GM19468 (cell line): ENCODE data around the gene ADAMTSL3.

Experiments used
- ATAC-seq: cut with Tn5 transposase; IDR thresholded peaks from one replicate; pipeline ENCODE4 v1.9.1; 2021; ENCODE audit warnings: mild to moderate bottlenecking, moderate library complexity, moderate number of reproducible peaks; ENCODE audit not compliant: unreplicated experiment; ENCODE audit errors: extremely low read depth

The ADAMTSL3 gene

DNA sequence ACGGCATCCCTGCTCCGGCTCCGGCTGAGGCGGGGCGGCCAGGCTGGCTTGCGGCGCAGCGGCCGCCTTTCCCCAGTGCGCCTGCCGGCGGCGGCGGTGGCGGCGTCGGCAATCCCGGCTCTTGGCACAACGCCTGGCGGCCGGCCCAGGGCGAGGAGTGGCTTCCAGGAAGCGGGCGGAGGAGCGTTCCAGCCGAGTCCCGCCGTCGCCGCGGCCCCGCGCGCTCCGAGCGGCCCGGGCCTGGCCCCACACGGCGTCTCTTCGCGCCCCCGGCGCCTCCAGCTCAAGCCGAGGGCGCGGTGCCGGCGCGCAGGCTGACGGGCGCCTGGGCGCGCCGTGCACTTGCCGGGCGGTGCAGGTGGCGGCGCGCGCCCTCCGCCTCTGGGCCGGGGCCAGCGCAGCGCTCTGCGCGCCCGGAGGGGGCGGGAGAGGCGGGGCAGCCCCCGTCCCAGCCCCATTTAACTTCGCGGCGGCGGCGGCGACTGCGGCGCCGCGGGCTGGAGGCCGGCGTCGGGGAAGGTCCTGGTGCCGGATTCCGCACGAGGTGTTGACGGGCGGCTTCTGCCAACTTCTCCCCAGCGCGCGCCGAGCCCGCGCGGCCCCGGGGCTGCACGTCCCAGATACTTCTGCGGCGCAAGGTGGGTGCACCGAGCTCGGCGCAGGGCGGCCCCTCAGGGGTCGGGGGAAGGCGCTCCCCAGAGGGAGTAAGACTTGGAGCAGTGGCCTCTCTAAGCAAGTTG is at the start of gene ADAMTSL3:
Gene ADAMTSL3 (plus strand): TSS at position 485 of the 740 bp plus-strand sequence. CDS start 1,639 bp downstream, outside the sequence.
- no peak for ATAC-seq

- ATAC-seq: no peak
Measured at GRCh38 chr15:83604549-83604948, 49.4 kb upstream of the ADAMTSL3 start.

GRCh38 chr15:83605111-83605945 is 48.6 kb upstream of the ADAMTSL3 start:
- no peak for ATAC-seq

DNA sequence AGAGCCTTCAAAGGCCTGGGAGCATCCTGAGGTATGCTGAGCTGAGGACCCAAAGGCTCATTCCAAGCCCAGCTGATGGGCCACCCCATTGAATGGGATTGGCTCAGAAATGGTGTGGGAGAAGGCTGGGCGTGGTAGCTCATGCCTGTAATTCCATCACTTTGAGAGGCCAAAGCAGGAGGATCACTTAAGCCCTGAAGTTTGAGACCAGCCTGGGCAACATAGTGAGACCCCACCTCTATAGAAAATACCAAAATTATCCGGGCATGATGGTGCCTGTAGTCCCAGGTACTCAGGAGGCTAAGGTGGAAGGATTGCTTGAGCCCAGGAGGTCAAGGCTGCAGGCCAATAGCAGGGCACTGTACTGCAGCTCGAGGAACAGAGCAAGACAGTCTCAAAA is 43.8 kb upstream of the ADAMTSL3 start:
- no peak for ATAC-seq

DNA sequence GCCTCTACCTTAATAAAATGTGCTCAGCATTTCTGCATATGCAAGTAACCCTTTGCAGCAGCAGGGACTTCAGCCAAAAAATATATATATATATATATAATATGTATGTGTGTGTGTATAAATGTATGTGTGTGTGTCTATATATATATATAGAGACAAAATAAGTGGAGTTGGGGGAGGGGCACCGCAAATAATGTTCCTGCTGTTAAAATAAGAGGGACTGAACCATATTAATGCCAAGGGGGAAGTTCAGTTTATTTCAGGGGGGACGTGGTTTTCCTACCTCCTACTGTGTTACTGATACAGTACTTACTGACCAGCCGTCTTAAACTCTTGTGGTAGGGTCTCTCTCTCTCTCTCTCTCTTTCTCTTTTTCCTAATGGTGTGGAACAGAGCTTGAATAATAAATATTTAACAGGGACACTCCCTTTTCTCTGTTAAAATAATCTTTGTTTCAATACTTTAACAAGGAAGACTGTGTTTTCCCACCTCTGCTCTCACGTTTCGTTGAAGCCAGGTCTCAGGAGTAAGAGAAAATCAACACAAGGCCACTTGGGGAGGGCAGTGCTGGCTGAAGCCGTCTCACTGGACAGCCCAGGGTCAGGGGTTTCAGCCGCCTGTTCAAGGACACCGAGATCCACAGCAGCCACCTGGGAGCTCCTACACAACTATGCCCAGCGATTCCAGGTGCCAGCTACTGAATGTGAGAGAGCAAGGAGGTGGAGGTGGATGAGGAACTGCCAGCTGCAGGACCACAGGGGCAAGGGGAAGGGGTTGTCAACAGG is 42.8 kb upstream of the ADAMTSL3 start:
- no peak for ATAC-seq

DNA sequence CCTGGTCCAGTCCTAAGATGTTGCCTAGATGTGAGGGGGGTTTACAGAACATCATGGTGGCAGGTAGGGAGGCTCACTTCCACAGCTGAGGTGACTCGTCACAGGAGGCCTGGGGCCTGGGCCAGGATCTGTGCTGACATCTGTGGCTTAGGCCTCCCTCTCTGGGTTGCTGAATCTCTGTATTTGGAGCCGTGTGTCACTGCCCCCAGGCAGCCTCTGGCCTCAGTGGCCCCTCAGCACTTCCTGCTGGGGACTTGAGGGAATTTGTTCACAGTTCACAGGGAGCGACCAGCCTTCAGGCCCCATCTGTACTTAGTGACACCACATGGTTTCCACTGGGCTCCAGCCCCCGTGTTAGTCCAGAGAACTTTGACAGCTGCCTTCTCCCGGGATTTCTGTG is 41.7 kb upstream of the ADAMTSL3 start:
- ATAC-seq: no peak

DNA sequence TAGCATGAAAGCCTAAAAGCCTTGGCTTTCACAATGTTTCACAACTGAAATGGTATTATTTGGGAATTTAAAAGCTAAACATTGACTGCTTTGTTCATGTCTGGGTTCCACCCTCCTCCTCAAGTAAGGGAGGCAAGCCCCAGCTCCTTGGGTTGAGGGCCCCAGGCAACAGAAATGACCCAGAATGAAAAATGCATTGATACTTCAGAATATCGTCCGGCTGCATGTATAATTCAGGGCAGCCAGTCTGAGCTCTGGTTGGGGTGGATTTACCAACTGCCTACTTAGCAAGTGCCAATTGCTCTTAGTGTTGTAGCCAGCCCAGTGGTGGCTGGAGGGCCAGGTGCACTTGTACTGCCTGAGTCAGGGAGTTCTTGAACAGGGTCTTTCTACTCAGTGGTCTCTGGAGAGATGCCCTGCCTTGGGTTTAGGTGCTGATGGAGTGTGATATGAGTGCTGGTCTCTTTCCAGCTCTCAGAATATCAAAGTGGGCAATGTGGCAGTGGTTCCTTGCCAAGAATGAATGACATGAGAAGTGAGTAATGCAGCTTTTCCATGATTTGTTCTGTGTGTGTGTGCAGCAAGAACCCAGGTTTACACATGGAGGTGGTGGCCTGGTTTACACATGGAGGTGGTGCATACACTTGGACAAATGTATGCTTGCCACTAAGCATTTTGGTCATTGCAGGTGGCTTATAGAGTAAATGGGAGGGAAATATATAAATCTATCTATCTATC is 40.9 kb upstream of the ADAMTSL3 start:
- no peak for ATAC-seq

- no peak for ATAC-seq
Measured at GRCh38 chr15:83613714-83614113, 40.2 kb upstream of the ADAMTSL3 start.

DNA sequence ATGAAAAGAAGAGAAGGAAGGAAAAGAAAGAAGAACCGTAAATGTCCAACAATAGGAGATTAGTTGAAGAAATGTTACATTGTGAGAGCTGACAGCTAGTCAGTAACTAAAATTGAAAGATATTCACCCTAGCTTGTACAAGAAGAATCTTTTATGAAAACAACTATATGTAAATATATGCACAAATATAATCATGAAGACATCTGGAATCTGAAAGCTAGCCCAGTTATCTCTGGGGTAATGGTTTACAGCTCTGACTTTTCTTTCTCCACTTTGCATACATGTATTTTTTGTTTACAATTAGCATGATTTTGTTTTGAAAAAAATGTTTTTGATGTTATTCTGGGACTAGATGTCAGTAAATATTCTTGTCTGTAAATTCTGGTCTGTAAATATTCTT is 37.1 kb upstream of the ADAMTSL3 start:
- no peak for ATAC-seq

DNA sequence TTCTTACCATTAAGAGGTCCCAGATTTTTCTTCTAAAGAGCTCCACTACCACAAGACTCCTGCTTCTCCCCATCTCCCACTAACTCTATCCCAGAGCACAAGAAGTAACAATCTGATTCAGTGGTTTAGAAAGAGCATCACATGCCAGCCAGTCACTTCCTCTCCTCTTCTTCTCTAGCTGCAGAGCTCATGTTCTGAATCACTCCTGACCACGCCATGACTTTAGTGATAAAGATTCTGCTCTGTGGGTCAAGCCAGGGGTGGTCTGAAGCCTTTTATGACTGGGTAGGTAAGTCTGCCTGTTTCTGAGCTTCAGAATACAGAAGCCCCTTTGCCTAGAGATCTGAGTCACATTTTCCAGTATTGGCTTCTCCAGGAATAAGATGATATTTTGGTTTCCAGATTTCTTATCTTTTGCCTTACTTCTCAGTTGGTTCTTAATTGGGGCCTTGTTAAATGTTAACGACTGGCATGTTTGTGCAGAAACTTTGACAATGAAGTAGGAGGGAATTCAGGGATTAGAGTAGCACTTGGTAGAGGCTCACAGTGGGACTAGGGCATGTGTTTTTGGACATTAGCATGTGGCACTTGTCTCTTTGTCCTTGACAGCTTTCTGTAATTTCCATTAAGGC is 27.6 kb upstream of the ADAMTSL3 start:
- no peak for ATAC-seq

DNA sequence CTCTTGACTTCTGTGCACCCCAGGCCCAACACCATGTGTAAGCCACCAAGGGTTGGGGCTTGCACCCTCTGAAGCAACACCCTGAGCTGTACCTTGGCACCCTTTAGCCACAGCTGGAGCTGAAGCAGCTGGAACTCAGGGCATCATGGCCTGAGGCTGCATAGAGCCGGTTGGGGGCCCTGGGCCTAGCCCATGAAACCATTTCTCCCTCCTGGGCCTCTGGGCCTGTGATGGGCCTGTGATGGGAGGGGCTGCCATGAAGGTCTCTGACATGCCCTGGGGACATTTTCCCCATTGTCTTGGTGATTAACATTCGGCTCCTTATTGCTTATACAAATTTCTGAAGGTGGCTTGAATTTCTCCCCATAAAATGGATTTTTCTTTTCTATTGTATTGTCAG is 22.4 kb upstream of the ADAMTSL3 start:
- ATAC-seq: no peak

GRCh38 chr15:83643201-83643600 is 10.7 kb upstream of the ADAMTSL3 start:
- ATAC-seq: no peak

DNA sequence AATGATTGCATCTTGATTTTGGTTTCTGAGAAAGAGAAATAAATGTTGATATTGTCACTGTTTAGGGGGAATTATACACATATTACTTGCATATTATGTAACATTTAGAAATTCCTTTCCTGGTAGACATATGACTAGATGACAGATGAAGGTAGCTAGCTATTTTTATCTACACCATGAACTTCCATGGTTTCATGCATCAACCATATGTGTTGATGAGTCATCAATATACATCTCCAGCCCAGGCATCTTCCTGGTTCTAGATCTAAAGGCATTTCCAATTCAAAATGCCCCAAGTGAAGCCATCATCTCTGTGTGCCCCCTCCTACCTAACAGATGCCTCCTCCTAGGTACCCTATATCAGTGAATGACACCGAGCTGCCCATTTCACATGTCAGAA is 9.5 kb upstream of the ADAMTSL3 start:
- ATAC-seq: no peak

DNA sequence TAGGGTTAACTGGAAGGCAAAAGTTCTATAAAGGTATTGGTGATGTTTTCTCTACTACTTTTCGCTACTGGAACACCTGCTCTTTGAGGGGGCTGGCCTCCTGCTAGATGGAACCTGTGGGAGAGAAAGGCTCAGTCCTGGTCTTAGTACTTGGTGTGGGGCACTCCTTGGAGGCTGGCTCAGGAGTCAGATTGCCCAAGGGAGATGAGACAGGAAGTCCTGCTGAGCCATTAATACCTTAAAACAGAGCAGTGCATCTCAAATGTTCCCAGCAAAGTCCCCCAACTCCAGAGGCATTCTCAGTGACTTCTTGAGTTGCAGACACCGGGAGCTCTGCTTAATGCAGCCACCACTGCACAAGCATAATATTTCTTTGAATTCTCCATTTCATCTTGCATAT is 3.1 kb upstream of the ADAMTSL3 start:
- no peak for ATAC-seq

GRCh38 chr15:83651541-83651940 is 2.4 kb upstream of the ADAMTSL3 start:
- ATAC-seq: no peak

DNA sequence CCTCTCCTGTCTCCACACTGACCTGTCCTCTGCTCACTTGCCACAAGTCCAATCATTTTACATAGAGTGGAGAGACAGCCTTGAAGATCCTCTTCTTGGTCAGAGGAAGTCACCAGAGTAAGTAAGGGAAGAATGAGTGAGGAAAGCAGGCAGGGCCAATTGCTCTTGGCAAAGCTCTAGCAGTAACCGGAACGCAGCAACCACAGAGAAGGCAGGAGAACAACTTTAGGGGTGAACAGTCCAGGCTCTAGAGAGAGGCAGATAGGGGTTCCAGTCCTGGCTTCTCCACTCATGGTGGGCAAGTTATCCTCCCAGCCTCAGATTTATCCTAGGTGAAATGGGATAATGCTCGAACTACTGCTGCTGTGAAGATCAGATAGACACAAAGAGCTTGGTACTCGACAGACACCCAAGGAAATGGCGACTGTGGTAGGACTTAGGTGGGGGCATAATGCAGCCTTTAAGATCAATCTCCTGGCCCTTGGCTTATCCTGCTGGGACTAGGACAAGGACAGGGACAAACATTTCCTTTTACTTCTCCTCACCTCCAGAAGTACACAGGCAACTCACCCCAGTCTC is 1.2 kb upstream of the ADAMTSL3 start:
- ATAC-seq: no peak

- ATAC-seq: no peak
Measured at GRCh38 chr15:83653288-83653638, 660 bp upstream of the ADAMTSL3 start.

DNA sequence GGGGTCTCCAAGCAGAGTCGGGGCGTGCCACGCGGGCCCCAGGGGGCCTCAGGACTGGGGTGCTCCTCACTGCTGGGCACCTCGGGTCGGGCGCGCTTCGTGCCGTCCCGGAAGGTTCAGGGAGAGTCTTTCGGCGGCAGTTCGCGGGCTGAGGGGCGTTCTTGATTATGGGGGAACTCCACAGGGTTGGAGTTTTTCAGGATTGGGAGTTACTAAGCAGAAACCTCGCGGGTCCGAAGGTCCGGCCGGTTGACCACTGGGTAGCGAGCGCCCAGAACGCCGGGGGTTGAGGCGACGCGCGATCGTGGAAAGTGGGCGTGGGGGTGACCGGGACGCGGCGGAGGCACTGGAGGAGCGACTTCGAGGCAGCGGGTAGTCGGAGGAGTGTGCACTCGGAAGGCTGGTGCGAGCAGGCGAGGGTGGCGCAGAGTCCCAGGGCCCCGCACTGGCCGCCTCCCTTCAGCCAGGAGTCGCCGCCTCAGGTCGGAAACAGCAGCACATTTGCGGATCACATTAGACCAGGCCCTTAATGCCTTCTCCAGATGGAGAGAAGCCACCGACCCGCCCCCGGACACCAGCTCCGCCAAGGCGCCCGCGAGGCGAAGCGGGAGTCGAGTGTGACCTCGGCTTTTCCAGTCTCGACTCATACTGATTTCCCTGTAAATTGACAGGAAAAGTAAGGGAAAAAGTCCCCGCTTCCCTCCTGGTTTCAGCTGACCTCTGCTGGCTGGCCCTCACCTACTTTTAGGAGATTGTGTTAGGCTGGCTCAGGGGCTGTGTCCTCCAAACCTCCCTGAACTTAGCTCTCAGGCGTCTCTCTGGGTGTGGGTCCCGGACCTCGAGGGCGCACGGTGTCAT is 685 bp downstream of the ADAMTSL3 start:
- ATAC-seq: no peak

GRCh38 chr15:83655237-83655616 is 1.3 kb downstream of the ADAMTSL3 start:
- ATAC-seq: no peak
